CD4-positive, alpha-beta T cell treated with Interleukin-2 at 100 ng/mL for 4 hours (primary cell): ENCODE data around the gene HLA-DQB1.
"Not testable (repeated sequence)": the region's sequence is repeated elsewhere in the genome, so short reads cannot be mapped to it uniquely, and the experiment has no call there.

Experiments
- DNase-seq: peaks from one replicate; pipeline ENCODE4 v3.0.0-alpha.2; 2020; ENCODE audit warnings: low spot score

HLA-DQB1 gene

GRCh38 chr6:32666420-32667300 is at the start of gene HLA-DQB1:
TSS of gene HLA-DQB1 (minus strand) at chr6:32666657. CDS start at chr6:32666607, 50 bp downstream.
- DNase-seq, result peak; percentile 78

GRCh38 chr6:32713241-32713640 is 46.8 kb upstream of the HLA-DQB1 start:
- DNase-seq, result no peak

DNA sequence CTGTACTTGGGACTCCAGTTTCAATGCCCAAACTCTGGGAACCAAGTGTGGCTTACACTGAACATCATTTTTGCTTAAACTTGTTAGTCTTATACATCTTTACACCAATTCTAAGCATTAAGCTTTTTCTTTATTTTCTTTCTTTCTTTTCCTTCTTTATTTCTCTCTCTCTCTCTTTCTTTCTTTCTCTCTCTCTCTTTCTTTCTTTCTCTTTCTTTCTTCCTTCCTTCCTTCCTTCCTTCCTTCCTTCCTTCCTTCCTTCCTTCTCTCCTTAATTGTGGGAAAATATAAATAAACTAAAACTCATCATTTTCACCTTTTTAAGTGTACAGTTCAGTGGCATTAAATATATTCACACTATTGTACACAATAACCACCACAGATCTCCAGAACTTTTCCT is 43.2 kb upstream of the HLA-DQB1 start:
- DNase-seq, result no peak

- not testable (repeated sequence) for DNase-seq
Measured at GRCh38 chr6:32705164-32705563, 38.7 kb upstream of the HLA-DQB1 start.

GRCh38 chr6:32703347-32703746 is 36.9 kb upstream of the HLA-DQB1 start:
- DNase-seq, result no peak

GRCh38 chr6:32700391-32701040 is 34.1 kb upstream of the HLA-DQB1 start:
- peak; percentile 52 for DNase-seq

DNA sequence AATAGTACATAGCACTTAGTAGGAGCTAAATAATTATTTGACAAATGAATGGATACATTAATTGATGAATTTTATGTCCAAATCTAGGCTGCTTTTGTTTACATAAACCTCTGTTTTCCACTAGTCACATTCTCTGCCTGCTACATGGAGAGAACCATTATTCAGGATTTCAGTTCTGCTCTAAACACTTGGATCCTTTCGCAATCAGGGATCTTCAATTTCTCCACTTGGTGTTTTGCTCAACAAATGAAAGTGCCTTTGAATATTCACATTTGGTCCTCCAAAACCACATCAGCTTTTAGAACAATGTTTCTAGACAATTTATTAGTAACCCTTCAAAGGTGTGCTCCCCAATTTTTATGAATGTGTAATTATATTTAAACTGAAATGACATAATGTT is 30.6 kb upstream of the HLA-DQB1 start:
- no peak for DNase-seq

DNA sequence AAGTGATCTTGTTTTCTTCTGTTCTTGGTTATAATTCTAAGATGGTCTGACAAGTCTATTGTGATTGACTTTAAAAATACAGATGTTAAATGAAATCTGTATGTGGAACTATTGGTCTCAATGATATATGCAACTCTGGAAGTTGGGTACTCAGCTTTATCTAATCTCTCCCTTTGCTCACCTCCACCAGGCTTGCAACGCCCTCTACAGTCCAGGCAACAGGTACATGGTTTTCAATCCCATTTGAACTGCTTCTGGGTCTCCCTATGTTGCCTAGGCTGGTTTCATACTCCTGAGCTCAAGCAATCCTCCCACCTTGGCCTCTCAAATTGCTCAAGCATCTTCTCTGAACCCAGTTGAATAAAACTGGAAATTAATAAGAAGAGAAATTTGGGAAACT is 25.6 kb upstream of the HLA-DQB1 start:
- peak; percentile 68 for DNase-seq

GRCh38 chr6:32689531-32690501 is 23.4 kb upstream of the HLA-DQB1 start:
- no peak for DNase-seq

DNA sequence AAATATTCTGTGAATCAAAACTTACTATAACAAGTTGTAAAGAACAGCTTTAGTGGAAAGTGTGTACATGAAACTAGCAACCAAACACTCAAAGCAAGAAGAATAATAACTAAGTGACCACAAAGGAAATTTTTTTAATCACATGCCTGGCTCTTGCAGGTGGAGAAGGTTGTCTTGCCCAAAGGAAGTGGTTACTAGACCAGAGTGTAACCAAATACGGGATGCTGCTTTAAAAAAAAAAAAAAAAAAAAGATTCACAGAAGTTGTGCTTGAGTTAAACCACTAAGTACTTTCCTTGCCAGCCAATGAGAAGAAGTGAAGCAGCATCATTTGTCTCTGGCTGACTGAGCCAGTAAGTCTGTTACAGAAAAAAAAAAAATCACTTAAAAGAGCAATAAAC is 19.1 kb upstream of the HLA-DQB1 start:
- peak; percentile 81 for DNase-seq

DNA sequence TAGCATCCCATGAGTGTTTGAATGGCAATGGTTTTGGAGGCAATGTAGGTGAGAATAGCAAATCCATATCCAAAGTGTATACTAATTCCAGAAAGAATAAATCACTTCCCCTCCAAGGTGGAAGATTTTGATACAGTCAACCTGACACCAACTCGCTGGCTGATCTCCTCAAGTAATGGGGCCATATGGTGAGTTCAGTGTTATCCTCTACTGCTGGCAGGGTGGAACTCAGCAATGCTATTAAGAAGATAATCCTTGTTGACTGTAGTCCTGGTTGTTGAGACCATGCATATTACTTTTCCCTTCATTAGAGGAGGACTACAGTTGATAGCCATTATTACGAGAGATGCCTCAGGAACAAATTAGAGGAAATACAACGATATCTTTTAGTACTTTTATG is 17.8 kb upstream of the HLA-DQB1 start:
- no peak for DNase-seq

GRCh38 chr6:32680055-32680454 is 13.6 kb upstream of the HLA-DQB1 start:
- no peak for DNase-seq

DNA sequence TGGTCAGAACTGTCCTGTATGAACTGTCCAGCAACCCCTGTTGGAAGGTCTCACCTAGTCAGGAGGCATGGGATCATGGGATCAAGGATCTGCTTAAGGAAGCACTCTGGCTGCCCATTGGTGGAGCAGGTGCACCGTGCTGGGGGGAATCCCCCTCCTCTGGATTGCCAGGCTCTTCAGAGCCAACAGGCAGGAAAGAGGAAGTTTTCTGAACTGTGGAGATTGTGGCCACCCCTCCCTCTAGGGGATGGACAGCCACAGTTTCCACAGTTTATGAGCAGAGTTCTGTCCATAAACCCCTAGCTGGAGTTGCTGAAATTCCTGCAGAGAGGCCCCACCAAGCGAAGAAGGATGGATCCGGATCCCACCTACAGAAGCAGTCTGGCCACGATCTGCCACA is 13.0 kb upstream of the HLA-DQB1 start:
- DNase-seq, result no peak

DNA sequence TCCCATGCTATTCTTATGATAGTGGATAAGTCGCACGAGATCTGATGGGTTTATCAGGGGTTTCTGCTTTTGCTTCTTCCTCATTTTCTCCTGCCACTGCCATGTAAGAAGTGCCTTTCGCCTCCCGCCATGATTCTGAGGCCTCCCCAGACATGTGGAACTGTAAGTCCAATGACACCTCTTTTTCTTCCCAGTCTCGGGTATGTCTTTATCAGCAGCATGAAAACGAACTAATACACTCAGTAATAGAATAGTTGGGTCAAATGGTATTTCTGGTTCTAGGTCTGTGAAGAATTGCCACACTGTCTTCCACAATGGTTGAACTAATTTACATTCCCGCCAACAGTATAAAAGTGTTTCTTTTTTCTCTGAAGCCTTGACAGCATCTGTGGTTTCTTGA is 7.7 kb upstream of the HLA-DQB1 start:
- not testable (repeated sequence) for DNase-seq

DNA sequence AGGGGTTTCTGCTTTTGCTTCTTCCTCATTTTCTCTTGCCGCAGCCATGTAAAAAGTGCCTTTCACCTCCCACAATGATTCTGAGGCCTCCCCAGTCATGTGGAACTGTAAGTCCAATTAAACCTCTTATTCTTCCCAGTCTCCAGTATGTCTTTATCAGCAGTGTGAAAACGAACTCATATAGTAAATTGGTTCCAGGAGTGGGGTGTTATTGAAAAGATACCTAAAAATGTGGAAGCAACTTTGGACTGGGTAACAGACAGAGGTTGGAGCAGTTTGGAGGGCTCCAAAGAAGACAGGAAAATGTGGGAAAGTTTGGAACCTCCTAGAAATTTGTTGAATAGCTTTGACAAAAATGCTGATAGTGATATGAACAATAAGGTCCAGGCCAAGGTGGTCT is 5.5 kb upstream of the HLA-DQB1 start:
- not testable (repeated sequence) for DNase-seq

DNA sequence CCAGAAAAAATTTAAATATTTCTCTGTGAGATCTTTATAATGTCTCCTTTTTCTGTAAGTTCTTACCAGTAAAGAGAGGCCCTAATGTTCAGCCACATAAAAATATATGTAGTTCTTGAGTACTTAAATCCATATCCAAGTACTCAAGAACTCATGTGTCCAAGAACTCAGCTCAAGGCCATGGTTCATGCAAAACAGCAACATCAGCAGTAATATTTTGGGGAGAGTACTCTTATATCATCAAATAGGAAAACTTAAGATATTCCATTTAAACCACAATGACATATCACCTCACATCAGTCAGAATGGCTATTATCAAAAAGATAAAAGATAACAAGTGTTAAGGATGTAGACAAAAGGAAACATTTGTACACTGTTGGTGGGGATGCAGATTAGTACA is 3.4 kb upstream of the HLA-DQB1 start:
- DNase-seq, result no peak

DNA sequence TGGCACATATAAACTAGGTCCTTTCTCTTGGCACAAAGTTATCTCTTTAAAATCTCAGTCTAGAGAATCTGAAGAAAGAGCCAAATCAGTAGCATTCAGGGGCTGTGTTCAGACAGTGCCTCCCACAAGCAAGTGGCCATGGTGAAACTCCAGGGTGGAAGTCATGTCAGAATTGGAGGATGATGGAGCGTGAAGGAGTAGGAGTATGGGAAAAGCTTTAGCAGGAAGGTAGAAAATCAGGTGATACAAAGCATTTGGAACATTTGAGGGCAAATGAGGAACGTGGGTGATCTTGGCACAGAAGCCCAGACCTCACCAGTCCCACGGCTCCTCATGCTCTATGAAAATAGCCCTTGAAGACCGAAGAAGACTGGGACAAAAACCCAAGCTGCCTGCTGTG is 2.8 kb upstream of the HLA-DQB1 start:
- no peak for DNase-seq

GRCh38 chr6:32668226-32668747 is 1.8 kb upstream of the HLA-DQB1 start:
- peak; percentile 90 for DNase-seq

DNA sequence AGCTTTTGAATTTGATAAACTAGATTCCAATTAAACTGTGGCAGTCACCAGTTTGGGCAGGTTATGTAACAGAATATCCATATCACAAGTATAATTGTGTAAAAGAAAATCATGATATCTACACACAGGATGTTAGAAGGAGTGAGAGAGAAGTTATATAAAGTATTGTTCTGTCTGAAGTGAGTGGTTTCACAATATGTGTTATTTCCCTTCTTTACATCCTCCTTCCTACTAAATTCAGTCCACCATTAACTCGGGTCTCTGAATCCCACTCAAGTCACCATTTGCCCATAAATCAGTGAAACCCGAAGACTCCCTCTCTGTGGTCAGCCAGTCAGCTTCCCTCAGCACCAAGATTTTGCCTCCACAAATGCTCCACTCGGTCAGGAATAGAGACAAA is 796 bp downstream of the HLA-DQB1 start:
- no peak for DNase-seq

DNA sequence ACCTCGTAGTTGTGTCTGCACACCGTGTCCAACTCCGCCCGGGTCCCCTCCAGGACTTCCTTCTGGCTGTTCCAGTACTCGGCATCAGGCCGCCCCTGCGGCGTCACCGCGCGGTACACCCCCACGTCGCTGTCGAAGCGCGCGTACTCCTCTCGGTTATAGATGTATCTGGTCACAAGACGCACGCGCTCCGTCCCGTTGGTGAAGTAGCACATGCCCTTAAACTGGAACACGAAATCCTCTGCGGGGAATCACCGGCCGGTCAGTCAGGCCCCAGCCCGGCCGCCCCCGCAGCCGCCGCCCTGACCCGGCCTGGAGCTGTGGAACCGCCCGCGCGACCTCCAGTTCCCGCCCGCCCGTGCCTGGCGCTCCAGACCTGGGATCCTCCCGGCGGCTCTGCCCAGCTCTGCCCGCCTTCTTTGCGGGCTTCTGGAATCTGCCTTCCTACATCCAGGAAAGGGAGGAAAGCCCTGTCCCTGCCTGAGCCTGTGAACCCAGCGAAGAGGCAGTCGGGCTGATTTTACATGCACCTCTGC is 1.6 kb downstream of the HLA-DQB1 start:
- DNase-seq, result peak; percentile 22

DNA sequence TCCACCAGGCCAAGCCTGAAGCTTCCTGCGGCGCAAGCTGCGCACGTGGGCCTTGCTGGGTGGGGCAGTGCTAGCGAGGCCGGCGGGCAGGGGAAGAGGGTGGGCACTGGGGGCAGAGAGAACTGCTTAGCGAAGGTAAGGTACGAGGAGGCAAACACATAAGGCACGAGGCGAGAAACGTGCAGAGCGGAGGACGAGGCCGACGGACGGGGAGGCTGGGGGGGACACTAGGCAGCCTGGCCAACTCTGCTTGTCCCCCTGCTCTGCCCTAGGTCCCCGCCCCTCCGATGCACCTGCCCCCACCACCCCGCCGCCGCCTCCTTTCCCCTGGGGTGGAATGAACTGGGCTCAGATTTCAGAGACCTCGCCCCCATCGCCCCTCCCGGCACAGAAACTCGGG is 2.1 kb downstream of the HLA-DQB1 start:
- no peak for DNase-seq

GRCh38 chr6:32662836-32663235 is 3.6 kb downstream of the HLA-DQB1 start:
- no peak for DNase-seq
